HG03439 (cell line): ENCODE results near the gene PHF2.

Experiments used
- ATAC-seq: cut with Tn5 transposase; IDR thresholded peaks from one replicate; pipeline ENCODE4 v1.9.1; 2021; ENCODE audit warnings: mild to moderate bottlenecking, moderate library complexity; ENCODE audit not compliant: unreplicated experiment

Gene PHF2

DNA sequence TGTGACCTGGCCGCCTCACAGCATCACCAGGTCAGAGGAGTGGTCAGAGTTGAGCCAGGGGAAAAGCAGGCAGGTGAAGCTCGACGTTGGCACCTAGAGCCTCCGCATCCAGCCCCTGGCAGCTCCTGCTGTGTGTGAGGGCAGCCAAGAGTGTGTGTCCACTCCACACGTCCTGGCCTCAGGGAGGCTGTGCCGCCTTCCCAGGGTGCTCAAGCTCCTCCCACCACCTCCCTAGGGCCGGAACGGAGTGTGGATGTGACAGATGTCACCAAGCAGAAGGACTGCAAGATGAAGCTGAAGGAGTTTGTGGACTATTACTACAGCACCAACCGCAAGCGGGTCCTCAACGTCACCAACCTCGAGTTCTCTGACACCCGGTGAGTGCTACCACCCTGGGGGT, 72.5 kb downstream of the PHF2 start:
- no peak for ATAC-seq

- ATAC-seq = no peak
Measured at GRCh38 chr9:93649610-93650261, 73.4 kb downstream of the PHF2 start.

GRCh38 chr9:93650448-93650847, 74.1 kb downstream of the PHF2 start:
- no peak for ATAC-seq

DNA sequence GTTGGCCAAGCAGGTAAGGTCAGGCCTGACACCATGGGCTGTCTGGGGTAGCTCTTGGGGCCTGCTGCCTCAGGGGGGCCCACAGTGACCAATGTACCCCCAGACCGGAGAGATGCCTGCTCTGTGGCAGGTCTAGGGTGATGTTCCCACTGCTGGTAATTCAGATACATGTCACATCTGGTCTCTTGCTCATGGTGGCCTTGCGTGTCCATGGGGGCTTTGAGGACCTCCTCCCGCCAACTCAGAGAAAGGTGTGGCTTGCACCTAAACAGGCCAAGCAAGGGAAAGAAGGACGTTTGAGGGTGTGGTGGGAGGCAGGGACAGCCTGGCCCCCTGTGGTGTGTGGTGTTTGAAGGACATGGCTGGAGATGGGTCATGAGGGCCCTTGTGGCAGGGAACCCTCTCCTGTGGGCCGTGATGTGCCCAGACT, 75.2 kb downstream of the PHF2 start:
- ATAC-seq = no peak

DNA sequence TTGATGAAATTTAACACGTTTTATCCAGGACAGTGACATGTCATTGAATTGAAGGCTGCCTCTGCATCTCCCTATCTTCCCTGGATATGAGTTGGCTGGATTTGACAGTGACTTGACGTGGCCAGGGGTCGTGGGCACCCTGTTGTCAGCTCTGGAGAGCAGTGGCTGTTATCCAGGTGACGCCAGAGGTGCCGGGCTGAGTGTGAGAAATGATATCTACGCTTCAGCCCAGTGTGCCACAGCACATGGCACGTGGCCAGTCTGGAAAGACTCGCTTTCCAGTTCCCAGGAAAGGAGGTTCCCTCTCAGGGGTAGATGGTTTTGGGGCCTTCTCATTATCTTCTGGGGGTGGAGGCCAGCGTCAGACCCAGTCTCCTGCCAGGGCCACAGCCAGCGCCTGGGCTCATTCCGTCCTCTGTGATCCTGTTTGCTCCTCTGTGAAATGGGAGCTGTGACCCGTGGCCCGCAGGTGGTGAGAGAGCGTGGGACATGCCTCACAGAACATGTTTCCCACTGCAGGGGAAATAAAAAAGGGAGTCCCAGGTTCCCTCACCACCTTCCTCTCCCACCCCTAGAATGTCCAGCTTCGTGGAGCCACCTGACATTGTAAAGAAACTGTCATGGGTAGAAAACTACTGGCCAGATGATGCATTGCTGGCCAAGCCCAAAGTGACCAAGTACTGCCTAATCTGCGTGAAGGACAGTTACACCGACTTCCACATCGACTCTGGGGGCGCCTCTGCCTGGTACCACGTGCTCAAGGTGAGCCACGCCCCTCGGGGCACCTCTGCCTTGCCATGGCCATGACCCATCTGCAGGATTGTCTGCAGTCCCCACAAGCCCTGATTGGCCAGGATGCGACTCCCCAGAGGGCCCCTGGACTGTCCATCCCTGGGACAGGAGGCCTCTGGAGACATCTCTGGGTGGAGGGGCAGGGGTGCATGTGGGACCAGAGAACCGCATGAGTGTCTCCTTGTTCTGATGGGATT, 76.5 kb downstream of the PHF2 start:
- no peak for ATAC-seq

GRCh38 chr9:93653760-93654159, 77.4 kb downstream of the PHF2 start:
- no peak for ATAC-seq

DNA sequence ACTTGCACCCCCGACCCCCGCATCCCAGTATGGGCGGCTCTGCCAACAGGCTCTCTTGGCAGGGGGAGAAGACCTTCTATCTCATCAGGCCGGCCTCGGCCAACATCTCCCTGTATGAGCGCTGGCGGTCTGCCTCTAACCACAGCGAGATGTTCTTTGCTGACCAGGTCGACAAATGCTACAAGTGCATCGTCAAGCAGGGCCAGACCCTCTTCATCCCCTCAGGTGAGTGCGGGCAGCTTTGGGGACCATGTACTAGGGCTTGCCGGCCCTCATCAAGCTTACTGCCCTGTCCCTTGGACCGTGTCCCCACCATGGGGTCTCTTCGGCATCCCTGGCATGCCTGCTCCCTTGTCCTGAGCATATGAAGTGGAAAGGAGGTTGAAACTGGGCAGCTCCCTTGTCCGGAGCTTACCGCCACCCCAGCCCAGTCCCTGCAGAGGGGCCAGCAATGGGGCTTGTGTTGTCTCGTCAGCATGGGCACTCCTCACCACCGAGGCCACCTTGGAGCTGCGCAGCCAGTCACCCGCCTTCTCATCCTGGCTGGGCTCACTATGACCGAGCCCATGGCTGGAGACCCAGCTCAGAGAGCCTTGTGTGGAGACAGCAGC, 78.1 kb downstream of the PHF2 start:
- ATAC-seq = no peak

DNA sequence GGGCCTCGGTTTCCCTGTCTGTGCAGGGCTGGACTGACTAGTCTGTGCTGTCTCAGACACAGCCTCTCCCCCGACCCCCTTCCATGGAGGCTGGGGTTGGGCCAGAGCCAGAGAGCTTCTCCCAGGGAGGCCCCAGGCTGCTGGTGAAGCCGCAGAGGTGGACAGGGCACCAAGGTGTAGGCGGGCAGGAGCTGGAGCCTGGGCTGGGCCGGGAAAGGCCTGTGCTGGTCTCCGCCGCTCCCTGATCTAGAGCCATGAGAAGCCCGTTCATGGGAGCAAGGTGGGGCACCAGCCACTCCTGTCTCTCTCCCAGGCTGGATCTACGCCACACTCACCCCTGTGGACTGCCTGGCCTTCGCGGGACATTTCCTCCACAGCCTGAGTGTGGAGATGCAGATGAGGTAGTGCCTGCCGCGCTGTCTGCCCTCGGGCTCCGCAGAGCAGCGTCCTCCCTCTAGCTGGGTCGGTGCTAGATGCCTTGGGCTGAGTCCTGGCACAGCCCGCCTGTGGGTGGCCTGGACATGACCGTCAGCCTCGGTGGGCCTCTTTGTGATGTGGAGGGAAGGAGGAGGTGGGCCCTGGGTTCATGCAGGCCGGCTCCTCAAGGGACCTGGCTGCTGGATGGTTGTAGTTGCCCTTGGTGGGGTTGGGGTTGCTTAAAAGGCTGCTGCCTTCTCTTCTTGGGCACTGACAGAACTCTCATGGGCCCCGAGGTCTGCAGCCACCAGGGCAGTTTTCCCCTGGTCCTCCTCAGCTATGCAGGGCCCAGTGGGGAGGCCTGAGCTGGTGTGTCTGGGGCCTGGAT, 79.4 kb downstream of the PHF2 start:
- no peak for ATAC-seq

DNA sequence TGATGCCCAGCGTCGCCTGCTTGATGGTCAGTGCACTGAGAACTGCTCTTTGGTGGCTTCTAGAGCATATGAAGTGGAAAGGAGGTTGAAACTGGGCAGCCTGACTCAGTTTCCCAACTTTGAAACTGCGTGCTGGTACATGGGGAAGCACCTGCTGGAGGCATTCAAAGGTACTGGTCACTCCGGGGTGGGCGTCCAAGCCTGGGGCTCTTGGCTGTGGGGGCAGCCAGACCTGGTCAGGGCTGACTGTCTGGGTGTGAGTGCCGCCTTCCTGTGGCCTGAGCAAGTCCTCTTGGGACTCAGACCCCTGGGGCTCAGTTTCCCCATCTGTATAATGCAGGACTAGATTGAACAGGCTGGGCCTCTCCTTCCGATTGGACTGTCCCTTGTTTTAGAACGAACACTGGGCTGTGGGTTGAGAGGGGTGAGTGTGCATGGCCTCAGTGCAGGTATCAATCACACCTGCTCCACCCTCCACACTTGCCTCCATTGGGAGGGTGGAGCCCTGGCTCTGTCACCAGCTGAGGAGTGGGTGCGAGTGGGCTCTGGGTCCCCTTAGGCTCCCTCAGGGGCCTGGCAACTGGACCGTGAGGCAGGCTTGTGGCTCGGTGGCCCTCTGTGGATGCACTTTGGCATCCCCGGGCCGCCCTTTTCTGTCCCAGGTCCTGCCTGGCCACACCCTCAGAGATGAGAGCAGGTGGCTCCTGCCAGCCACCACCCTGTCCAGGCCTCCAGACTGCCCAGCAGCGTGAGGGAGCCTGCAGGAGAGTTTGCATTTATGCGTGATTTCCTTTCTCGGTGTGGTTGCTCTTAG, 80.2 kb downstream of the PHF2 start:
- ATAC-seq = no peak

GRCh38 chr9:93657331-93658111, 81.1 kb downstream of the PHF2 start:
- no peak for ATAC-seq

DNA sequence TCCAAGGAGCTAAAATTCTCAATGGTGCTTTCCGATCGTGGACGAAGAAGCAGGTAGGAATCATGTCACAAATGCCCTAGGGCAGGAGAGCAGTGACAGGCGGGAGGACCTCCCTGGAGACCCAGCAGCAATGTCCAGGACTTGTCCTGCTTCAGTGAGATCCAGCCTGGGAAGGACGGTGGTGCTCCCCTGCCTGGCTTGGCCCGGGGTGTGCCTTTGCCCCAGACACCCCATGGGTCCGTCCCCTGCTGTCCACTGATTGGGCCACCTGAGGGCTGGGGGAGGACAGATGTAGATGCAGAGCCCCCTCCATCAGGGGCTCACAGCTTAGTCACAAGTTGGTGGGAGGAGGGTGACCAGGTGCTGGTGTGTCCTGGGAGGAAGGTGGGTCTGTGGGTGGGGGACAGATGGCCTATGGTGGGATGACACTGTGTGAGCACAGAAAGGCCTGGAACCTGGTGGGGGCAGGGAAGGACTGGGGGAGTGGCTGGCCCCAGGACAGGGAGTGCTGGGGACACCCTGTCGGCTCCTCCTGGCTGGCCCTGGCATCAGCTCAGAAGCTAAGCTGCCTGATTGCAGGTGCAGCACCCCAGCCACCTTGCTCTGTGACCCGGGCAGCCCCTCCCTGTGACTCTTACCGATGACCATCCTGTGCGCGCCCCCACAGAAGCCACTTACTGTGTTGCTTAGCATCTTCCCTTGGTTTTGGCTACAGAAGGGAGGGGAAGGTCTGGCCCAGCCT, 82.0 kb downstream of the PHF2 start:
- no peak for ATAC-seq

DNA sequence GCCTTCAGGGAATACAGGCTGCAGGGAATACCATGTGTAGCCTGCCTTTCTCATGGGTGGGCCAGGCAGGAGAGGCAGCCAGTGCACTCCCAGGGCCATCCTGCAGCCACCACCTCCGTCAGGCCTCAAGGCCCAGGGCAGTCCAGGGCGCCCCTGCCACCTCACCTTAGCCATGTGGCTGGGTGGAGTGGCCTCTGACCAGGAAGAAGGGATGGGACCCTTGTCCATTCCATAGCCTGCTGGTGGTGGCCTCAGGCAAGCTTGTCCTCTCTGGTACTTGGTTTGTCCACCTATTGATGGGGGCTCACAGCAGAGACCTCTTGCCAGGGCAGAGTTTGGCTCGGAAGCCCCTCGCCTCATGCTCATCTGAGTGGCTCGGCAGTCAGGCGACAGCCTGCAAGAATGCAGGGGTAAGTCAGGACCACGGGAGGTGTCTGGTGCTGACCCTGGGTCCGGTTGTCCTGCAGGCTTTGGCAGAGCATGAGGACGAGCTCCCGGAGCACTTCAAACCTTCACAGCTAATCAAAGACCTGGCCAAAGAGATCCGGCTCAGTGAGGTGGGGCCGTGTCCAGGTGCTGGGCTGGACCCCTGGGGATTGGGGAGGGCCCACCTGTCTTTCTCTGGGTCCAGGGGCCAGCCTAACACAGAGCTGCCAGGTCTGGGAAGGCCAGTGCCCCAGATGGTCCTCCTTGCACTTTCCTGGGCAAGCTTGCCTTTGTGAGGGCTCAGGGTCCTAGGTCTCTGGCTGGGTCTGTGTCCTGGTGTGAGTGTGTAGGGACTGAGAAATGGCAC, 82.9 kb downstream of the PHF2 start:
- ATAC-seq = no peak

GRCh38 chr9:93659837-93660177, 83.4 kb downstream of the PHF2 start:
- no peak for ATAC-seq

- ATAC-seq = no peak
Measured at GRCh38 chr9:93660352-93661046, 84.1 kb downstream of the PHF2 start.

GRCh38 chr9:93661591-93661990, 85.2 kb downstream of the PHF2 start:
- ATAC-seq = no peak

GRCh38 chr9:93662016-93662638, 85.7 kb downstream of the PHF2 start:
- no peak for ATAC-seq
